ENCODE measurements around the gene BEND3.

Gene BEND3

GRCh38 chr6:107083047-107083768, 32.1 kb downstream of the BEND3 start:
- no peak for DNase-seq (ENCODE audit: low spot score)

DNA sequence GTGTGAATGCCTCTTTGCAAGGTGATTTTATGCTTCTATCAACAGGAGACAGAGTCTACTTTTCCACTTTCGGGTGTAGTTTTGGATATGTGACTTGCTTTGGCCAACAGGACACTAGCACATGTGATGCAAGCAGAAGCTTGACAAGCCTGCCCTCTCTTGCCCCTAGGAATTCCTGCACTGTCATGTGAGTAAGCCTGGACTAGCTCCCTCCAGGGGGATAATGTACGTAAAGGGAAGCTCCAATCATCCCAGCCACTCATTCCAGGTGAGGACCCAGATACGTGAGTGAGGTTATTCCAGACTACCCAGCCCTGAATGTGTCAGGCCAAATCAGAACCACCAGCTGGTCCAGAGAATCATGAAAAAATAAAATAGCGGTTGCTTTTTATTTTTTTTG, 33.3 kb downstream of the BEND3 start:
- DNase-seq (ENCODE audit: low spot score) = no peak

DNA sequence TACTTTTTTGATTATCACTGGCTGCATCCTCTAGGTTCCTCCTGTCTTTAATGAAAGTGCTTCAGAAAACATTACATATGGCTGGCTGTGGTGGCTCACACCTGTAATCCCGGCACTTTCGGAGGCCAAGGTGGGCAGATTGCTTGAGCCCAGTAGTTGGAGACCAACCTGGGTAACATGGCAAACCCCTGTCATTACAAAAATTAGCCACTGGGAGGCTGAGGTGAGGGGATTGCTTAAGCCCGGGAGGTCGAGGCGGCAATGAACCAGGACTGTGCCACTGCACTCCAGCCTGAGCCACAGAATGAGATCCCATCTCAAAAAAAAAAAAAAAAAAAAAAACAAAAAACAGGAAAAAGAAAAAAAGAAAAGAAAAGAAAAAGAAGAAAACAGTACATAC, 35.3 kb downstream of the BEND3 start:
- no peak for DNase-seq (ENCODE audit: low spot score)

DNA sequence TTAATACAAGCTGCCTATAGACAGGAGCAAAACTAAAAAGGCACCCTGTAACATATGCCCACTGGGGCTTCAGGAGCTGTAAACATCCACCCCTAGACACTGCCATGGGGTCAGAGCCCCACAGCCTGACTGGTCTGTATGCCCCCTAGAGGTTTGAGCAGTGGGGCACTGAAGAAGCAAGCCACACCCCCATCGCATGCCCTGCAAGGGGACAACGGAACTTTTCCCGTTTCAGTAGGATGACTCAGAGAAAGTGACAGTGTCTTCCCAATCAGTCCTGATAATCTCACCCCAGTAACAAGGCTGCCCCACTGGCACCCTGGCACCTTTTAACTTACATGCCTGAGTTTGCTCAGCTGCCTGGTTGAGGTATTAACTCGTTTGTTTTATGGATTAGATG, 35.9 kb downstream of the BEND3 start:
- DNase-seq (ENCODE audit: low spot score) = no peak

DNA sequence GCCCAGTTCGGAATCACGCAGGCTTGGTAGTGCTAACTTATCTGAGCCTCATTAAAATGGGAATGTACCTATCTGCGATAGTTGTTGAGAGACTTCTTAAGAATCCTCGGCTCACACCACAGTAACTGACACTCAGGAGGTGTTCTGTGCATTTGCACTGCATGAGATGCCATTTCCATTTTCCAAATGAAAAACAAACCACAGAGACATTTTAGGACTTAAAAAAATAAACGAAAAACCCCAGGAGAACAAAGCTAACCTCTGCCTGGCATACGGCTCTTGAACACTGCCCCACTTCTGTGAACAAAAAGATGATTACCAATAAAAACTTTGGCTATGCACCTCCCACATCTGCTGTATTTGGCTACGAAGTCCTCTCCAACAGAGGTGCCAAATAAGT, 37.6 kb downstream of the BEND3 start:
- DNase-seq (ENCODE audit: low spot score) = no peak

GRCh38 chr6:107075951-107076381, 39.3 kb downstream of the BEND3 start:
- DNase-seq (ENCODE audit: low spot score) = no peak

DNA sequence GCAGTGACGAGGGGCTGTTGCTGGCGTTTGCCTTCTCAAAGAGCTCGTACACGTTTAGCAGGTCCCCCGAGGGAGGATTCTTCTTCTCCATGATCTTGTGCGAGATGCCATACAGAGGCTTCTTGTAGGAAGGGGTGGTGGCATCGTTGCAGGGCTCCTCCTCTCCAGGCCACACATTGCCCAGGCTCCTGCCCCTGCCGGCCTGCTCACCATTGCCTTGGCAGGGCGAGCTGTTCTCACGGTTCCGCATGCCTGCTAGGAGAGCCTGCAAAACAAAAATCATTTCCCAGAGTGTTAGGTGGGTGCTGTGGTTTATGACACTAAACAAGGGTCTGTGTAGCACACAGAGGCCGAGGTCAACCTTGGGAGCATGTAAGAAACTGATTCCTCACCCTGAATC, 44.6 kb downstream of the BEND3 start:
- DNase-seq (ENCODE audit: low spot score) = no peak

- DNase-seq (ENCODE audit: low spot score) = no peak
Measured at GRCh38 chr6:107069631-107070548, 45.4 kb downstream of the BEND3 start.

DNA sequence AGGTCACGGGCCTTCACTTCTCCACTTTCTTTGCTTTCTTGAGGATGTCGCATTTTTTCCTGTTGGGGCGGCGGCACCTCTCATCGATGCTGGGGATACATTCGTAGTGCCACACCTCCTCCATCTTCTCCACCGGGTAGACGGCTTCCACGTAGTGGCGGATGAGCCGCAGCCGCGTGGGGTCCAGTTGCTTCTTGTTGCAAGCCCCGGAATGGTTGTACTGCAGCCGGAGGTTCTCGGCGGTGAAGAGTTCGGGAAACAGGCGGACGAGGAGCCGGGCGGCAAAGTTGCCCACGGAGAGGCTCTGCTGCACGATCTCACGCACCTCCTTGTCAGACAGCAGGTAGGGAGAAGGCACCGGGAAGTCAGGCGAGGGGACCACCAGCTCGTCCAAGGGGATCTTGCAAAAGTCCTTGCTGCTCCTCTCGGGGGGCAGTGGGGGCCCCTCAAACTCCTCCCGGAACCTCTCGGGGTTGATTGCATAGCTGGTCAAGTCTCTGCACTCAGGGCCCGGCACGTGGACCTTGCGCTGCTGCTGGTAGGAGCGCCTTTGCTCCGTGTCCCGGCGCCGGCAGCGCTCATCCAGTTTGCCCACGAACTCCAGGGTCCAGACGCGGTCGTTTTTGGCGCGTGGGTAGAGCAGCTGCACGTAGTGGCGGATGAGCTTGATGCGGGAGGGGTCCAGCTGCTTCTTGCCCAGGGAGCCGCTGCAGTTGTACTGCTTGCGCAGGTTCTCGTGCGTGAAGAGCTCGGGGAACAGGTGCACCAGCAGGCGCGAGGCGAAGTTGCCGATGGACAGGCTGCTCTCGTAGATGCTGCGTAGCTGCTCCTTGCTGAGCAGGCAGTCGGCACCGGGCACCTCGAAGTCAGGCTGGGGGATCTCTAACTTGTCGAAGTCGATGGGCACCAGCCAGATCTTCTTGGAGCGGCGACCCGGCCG, 46.4 kb downstream of the BEND3 start:
- DNase-seq (ENCODE audit: low spot score) = no peak

DNA sequence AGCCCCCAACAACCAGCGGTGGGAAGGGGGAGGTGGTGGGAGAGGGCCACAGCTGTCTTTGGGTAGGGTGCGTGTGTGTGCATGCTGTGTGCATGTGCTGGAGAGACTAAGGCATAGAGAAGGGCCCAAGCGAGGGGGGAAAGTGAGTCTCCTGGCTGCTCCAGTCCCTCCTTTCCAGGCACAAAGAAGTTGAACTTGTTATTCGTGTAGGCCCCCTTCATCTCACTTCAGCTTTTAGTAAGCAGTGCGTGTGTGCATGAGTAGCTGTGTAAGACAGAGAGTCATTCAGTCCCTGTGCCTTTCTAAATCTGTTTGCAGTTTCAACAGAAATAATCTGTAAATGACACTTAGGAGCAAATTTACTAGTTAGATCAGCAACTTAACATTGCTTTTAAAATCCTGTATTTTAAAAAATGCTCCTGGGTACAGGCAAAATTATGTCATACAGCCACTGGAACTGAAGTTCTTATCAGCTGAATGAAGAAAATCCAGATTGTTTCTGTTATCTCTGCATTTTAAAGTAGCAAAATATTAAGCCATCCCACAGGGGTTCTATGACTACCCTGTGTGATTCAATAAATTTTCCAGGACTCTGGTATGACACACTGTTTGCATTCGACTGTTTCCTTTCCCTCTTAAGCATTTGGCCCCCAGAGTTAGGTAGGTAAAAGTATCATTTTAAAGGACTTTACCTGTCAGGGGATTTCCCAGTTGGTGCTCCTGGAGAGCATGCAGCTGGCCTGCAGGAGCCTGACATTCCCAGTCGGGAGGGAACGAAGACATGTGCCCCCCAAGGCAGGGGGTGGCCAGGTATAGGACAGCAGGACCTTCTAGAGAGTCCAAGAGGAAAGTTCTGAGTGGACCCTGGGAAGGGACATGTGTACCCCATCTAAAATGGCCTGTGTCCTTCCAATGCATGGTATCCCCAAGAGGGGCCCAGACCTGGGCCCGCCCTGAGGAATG, 48.3 kb downstream of the BEND3 start:
- no peak for DNase-seq (ENCODE audit: low spot score)

DNA sequence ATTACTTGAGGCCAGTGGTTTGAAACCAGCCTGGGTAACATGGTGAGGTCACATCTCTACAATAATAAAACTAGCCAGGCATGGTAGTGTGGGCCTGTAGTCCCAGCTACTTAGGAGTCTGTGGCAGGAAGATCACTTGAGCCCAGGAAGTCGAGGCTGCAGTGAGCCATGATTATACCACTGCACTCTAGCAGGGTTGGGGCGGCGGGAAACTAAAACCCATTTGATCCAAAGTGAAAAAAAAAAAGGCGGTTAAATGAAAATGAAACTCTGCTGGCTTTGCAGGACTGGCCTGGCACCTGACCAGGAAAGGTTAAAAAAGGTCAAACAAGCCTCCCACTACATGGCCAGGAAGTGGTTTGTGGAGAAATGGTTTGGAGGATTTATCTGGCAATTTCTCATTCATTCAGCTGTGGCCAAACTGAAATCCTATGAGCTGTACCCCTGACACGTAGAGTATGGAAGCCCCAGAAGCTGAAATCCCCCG, 50.7 kb downstream of the BEND3 start:
- no peak for DNase-seq (ENCODE audit: low spot score)

GRCh38 chr6:107062691-107063090, 52.6 kb downstream of the BEND3 start:
- no peak for DNase-seq (ENCODE audit: low spot score)

GRCh38 chr6:107061125-107062020, 53.9 kb downstream of the BEND3 start:
- DNase-seq (ENCODE audit: low spot score) = no peak

DNA sequence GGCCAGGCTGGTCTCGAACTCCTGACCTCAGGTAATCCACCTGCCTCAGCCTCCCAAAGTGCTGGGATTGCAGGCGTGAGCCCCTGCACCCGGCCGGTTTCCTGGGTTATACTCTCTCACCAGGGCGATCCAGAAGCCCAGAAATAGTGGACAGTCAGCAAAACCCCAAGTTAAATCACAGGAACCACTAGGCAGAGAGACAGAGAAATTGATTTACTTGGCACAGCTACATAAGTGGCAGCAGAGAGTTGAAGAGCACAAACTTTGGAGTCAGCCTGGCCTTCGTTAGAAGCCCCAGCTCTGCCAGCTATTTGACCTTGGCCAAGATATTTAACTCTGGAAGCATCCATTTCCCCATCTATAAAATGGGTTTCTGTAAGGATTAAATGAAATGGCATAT, 54.6 kb downstream of the BEND3 start:
- DNase-seq (ENCODE audit: low spot score) = no peak

GRCh38 chr6:107059606-107060005, 55.7 kb downstream of the BEND3 start:
- no peak for DNase-seq (ENCODE audit: low spot score)

- DNase-seq (ENCODE audit: low spot score) = no peak
Measured at GRCh38 chr6:107057679-107058078, 57.6 kb downstream of the BEND3 start.

DNA sequence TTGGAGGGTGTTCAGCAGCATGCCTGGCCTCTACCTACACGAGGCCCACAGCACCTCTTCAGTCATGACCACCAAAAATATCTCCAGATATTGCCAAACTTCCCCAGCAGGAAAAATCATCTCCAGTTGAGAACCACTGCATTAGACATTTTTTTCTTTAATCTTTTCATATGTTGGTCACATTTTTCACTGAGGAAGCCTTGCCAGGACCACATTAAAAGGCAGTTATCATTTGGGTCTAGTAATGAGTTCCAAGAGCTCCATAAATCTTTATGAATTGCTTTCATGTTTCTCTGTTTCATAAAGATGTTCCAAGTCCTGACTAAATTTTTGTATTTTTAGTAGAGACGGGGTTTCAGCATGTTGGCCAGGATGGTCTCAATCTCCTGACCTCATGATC, 58.5 kb downstream of the BEND3 start:
- DNase-seq (ENCODE audit: low spot score) = no peak

GRCh38 chr6:107047807-107048206, 67.5 kb downstream of the BEND3 start:
- no peak for DNase-seq (ENCODE audit: low spot score)

DNA sequence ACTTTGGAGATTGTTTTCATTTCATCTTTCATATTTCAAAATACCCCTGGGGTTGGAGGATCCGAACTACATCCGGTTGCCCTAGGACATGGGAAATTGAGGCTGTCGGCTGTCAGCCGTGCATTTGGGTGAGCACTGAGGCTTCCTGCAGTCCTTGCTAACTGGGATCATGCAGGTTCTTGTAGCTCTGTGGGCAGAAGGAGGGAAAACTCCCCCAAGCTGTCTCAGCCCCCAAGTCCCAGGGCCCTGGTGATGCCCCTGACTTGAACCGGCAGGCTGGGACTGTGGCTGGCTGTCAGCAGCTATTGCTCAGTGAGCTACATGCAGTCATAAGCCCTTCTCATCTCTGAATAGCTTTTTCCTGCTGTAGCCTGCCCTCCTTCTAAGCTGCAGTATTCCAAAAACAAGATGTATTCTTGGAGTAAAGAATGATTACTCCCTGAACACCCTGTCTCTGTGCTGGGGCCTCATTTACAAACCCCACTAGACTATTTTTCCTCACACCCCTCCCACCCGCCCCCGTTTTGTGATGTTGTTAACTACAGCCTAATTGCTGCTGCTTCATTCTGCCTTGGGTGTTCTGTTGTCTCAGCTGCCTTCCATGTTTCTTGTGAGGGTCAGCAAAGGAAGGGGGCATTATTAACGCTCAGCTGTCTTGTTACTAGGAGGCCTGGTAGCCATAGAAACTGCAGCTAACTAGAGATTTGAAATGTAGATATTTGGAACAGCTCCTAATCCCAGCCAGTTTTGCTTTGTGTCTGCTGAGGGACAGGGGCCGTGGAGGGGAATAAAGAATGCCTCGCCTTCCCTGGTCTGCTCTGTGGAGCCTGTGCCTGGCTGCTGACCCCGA, 69.3 kb downstream of the BEND3 start:
- DNase-seq (ENCODE audit: low spot score) = no peak
